Endothelial cell of umbilical vein (primary cell): Measurements from ENCODE around the gene SUPT3H. TPM values are rescaled to one million over a fixed set of nuclear protein-coding genes. Genes with fewer than 3 reads are reported as not detected.

Experiments
- BruUV-seq: library from RNA; stranded (reverse); fragments of 400-500 nt; replicated peaks from 2 replicates; lab custom pipeline; 2021; lab: Mats Ljungman, UMichigan
- CTCF ChIA-PET: fragments of 300-600, 350-600 bp; sonication (Branson Sonifier 250); formaldehyde crosslinking; loops from one replicate; lab custom pipeline; 2021; ENCODE audit warnings: antibody characterized with exemption, inconsistent platforms; lab: Charles Lee
- POLR2A ChIA-PET: fragments of 300-600, 350-600 bp; sonication (Branson Sonifier 250); formaldehyde crosslinking; loops from one replicate; lab custom pipeline; 2021; ENCODE audit warnings: antibody characterized with exemption, inconsistent platforms; lab: Charles Lee
- DNase-seq: peaks from one replicate; pipeline ENCODE4 v3.0.0-alpha.2; 2011; ENCODE audit warnings: low read depth, low spot score
- FAIRE-seq: peaks from 2 replicates; lab custom pipeline; 2011; peaks lifted over from hg19 to GRCh38; lab: Jason Lieb, UNC
- H2AFZ ChIP-seq: 2 replicates; pipeline ENCODE4 v1.6.0; 2012; ENCODE audit warnings: low read depth, low read length, control low read depth, inconsistent platforms
- H3K27ac ChIP-seq: 2 replicates; pipeline ENCODE4 v1.5.1; 2011; ENCODE audit warnings: low read depth, mild to moderate bottlenecking, control low read depth, low read length, moderate library complexity; ENCODE audit not compliant: insufficient read depth
- H3K27me3 ChIP-seq, 2 experiments: 2 replicates each; pipeline versions ENCODE4 v1.6.0 to v1.6.1; 2011; ENCODE audit warnings: low read length in 2 of 2, mixed read lengths in 1 of 2; ENCODE audit not compliant: control insufficient read depth in 2 of 2, insufficient read depth in 2 of 2
- H3K36me3 ChIP-seq, 2 experiments: 2 replicates in 1 of 2; 3 replicates in 1 of 2; pipeline ENCODE4 v1.5.1; 2011; ENCODE audit warnings: low read length in 2 of 2, mild to moderate bottlenecking in 1 of 2, moderate library complexity in 1 of 2; ENCODE audit not compliant: control insufficient read depth in 2 of 2, insufficient read depth in 2 of 2; ENCODE audit errors: extremely low read depth in 1 of 2
- H3K4me1 ChIP-seq: 3 replicates; pipeline ENCODE4 v1.5.1; 2011; ENCODE audit warnings: mild to moderate bottlenecking, low read length; ENCODE audit not compliant: control insufficient read depth, insufficient read depth; ENCODE audit errors: extremely low read depth
- H3K4me2 ChIP-seq: 2 replicates; pipeline ENCODE4 v1.6.1; 2011; ENCODE audit warnings: low read length, control low read depth, mixed read lengths; ENCODE audit not compliant: insufficient read depth
- H3K4me3 ChIP-seq, 3 experiments: fragments of 200-600 bp in 1 of 3; sonication (generic), shearing (Covaris generic) in 1 of 3; replicated peaks in 1 of 3; 2 replicates each; pipeline ENCODE4 v1.5.1; 2011 to 2016; ENCODE audit warnings: control low read depth in 3 of 3, low read length in 3 of 3, mild to moderate bottlenecking in 2 of 3, inconsistent platforms in 1 of 3, low read depth in 1 of 3, moderate library complexity in 1 of 3; ENCODE audit not compliant: insufficient read depth in 1 of 3
- H3K79me2 ChIP-seq: 2 replicates; pipeline ENCODE4 v1.6.0; 2012; ENCODE audit warnings: low read length, inconsistent platforms; ENCODE audit not compliant: control insufficient read depth, insufficient read depth
- H3K9ac ChIP-seq: replicated peaks from 2 replicates; pipeline ENCODE3; 2011; ENCODE audit warnings: low read length, control low read depth; ENCODE audit not compliant: insufficient read depth; ENCODE audit errors: extremely low read depth
- H3K9me1 ChIP-seq: replicated peaks from 3 replicates; pipeline ENCODE4 v1.6.0; 2011; ENCODE audit warnings: mild to moderate bottlenecking, low read length; ENCODE audit not compliant: control insufficient read depth, insufficient read depth; ENCODE audit errors: extremely low read depth
- H3K9me3 ChIP-seq: replicated peaks from 2 replicates; pipeline ENCODE4 v1.5.1; 2012; ENCODE audit warnings: low read length, inconsistent platforms; ENCODE audit not compliant: control insufficient read depth, insufficient read depth
- H4K20me1 ChIP-seq: replicated peaks from 2 replicates; pipeline ENCODE3; 2011; ENCODE audit warnings: mild to moderate bottlenecking, low read length; ENCODE audit not compliant: control insufficient read depth, insufficient read depth; ENCODE audit errors: extremely low read depth
- CTCF ChIP-seq, 2 donors: IDR thresholded peaks; 1 replicate in 1 of 2; 2 replicates in 1 of 2; pipeline ENCODE4 v1.5.1; 2011; ENCODE audit warnings: low read length in 2 of 2, mild to moderate bottlenecking in 2 of 2, moderate library complexity in 2 of 2, control low read depth in 1 of 2, inconsistent platforms in 1 of 2, low read depth in 1 of 2; ENCODE audit not compliant: insufficient read depth in 1 of 2; ENCODE audit errors: extremely low read depth in 1 of 2
- EZH2 ChIP-seq: IDR thresholded peaks from 2 replicates; pipeline ENCODE4 v1.6.1; 2012; ENCODE audit warnings: borderline replicate concordance, low read depth, mild to moderate bottlenecking, moderate library complexity, low read length, inconsistent platforms; ENCODE audit not compliant: severe bottlenecking
- FOS ChIP-seq: IDR thresholded peaks from 2 replicates; pipeline ENCODE4 v1.6.1; 2011; ENCODE audit warnings: mild to moderate bottlenecking, low read length, moderate library complexity, borderline replicate concordance; ENCODE audit not compliant: insufficient read depth
- GATA2 ChIP-seq: IDR thresholded peaks from 2 replicates; pipeline ENCODE4 v1.7.0; 2011; ENCODE audit warnings: low read depth, mild to moderate bottlenecking, moderate library complexity, mixed read lengths, low read length; ENCODE audit not compliant: insufficient read length, insufficient read depth
- JUN ChIP-seq: IDR thresholded peaks from 2 replicates; pipeline ENCODE4 v1.6.1; 2011; ENCODE audit warnings: borderline replicate concordance, low read depth; ENCODE audit not compliant: insufficient read length, insufficient read depth
- MAX ChIP-seq: IDR thresholded peaks from 2 replicates; pipeline ENCODE4 v1.6.1; 2011; ENCODE audit not compliant: insufficient read depth, insufficient read length
- MYC ChIP-seq: IDR thresholded peaks from one replicate; pipeline ENCODE4 v1.6.1; 2011; ENCODE audit warnings: mild to moderate bottlenecking, low read depth, low read length
- POLR2A ChIP-seq: IDR thresholded peaks from 2 replicates; pipeline ENCODE4 v1.6.1; 2012; ENCODE audit warnings: low read depth, mild to moderate bottlenecking, control low read depth, low read length
- dilution Hi-C: fragments of 300-500 bp; cut with MboI; formaldehyde crosslinking; loops from one replicate; pipeline ENCODE4 v1.15.0; 2019; ENCODE audit warnings: low sequenced_read_pairs; ENCODE audit not compliant: extremely low pct_ligation_motif_present
- intact Hi-C: fragments of 100-400 bp; cut with micrococcal nuclease; formaldehyde crosslinking; loops from one replicate; pipeline ENCODE4 v1.10.0; 2022
- polyA plus RNA-seq, 4 experiments: library from polyadenylated mRNA; depleted of rRNA in 3 of 4; stranded (reverse) in 3 of 4; unstranded in 1 of 4; fragments of >200 nt; gene quantifications; 2 replicates each; pipeline versions ENCODE4 v1.2.1 to v1.2.3, GENCODE V29; 2011 to 2012; ENCODE audit warnings: missing spikeins in 1 of 4
- total RNA-seq: library from RNA; stranded (reverse); gene quantifications from 2 replicates; pipeline ENCODE4 v1.2.3, GENCODE V29; 2021

SUPT3H gene
- total and polyA plus RNA-seq, 2 donors (not counting 3 experiments of a cell fraction or from before 2014, with no cell fraction given) = 8.3 to 9.8 TPM

- no peaks in the 10 kb centered on the region for H3K9me1 ChIP-seq
- intact Hi-C loops = no loop called here
- DNase-seq = no peak
- TF ChIP-seq MAX (no peak), GATA2 (no peak), EZH2 (no peak)
- no peak overlapping the region for H3K4me2 ChIP-seq
- H3K4me3 ChIP-seq = no peak overlapping the region
- FAIRE-seq = no peak
- H3K4me1 ChIP-seq = no peaks in the 10 kb centered on the region
- H2AFZ ChIP-seq = no peak overlapping the region
- H4K20me1 ChIP-seq = no peaks in the 10 kb centered on the region
- no peak overlapping the region for H3K9ac ChIP-seq
- ChIA-PET POLR2A (no interaction called here), CTCF (no interaction called here)
- no peaks in the 10 kb centered on the region for H3K27me3 ChIP-seq
- no peak overlapping the region for H3K27ac ChIP-seq
- dilution Hi-C loops = no loop called here
- BruUV-seq = no TSS peak
- H3K79me2 ChIP-seq = no peaks in the 10 kb centered on the region
- no peaks in the 10 kb centered on the region for H3K36me3 ChIP-seq
- H3K9me3 ChIP-seq = no peaks in the 10 kb centered on the region
Observed at GRCh38 chr6:45353654-45354053, 24.1 kb downstream of the SUPT3H start.

GRCh38 chr6:45351667-45352066 lies 26.1 kb downstream of the SUPT3H start:
- FAIRE-seq (no peak), DNase-seq (no peak)
- H3K36me3 ChIP-seq = no peaks in the 10 kb centered on the region
- no peaks in the 10 kb centered on the region for H3K9me1 ChIP-seq
- no peaks in the 10 kb centered on the region for H3K4me1 ChIP-seq
- ChIA-PET CTCF (interaction anchor here (1.1 kb wide), 1 partner anchor 13 kb away, joined by 3 read pairs; no protein-coding TSS in a partner anchor), POLR2A (no interaction called here)
- H3K79me2 ChIP-seq = no peaks in the 10 kb centered on the region
- no peak overlapping the region for H3K9ac ChIP-seq
- H3K4me3 ChIP-seq = no peak overlapping the region
- TF ChIP-seq MAX = no peak
- TF ChIP-seq CTCF (IDR thresholded peaks at IDR 0.05; ENCODE audit: extremely low read depth in 1 of 2, insufficient read depth in 1 of 2, low read depth in 1 of 2, low read length in 2 of 2) = no peak
- TF ChIP-seq FOS = no peak
- TF ChIP-seq EZH2 = no peak
- no peak for TF ChIP-seq POLR2A
- TF ChIP-seq GATA2 = no peak
- TF ChIP-seq JUN = no peak
- no peak for TF ChIP-seq MYC
- no peak overlapping the region for H3K4me2 ChIP-seq
- H3K27me3 ChIP-seq = no peaks in the 10 kb centered on the region
- no TSS peak for BruUV-seq
- dilution Hi-C loops (no loop called here), intact Hi-C loops (no loop called here)
- H3K27ac ChIP-seq = no peak overlapping the region
- H4K20me1 ChIP-seq = no peaks in the 10 kb centered on the region
- no peak overlapping the region for H2AFZ ChIP-seq
- no peaks in the 10 kb centered on the region for H3K9me3 ChIP-seq
